GM18861 (cell line): Measurements from ENCODE around the gene ATG2A.

Experiments used
- ATAC-seq: cut with Tn5 transposase; IDR thresholded peaks from one replicate; pipeline ENCODE4 v1.9.1; 2021; ENCODE audit not compliant: unreplicated experiment

Gene ATG2A

DNA sequence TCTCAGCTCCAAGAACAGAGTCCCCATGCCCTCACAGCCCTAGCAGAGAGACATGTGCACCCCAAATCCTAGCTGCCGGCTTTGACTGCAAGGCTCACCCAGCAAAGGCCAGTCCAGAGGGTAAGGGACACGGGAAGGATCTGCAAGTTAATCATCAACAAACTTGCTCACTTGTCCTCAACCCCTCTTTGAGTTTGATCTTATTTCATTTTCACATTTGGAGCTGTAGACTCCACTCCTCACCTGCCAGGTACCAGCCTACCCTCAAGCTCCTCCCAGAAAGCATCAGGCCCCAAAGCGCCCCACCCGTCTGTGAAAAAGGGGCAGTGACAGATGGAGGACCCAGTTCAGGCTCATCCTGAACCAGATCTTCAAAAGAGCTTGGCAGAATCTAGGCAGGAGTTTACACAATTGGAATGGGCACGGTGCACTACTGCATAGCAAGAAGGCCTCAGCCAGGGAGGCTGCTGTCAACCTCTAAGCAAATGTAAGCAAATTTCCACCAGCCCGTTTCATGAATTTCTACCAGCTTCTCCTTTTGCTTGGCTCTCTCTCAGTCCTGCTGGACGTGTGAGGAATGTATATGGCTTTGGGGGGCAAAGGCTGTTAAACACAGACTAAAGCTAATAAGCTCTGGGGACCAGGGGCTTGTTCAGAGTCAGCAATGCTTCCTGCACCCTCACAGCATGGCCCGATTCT, 44.1 kb downstream of the ATG2A start:
- ATAC-seq = no peak

DNA sequence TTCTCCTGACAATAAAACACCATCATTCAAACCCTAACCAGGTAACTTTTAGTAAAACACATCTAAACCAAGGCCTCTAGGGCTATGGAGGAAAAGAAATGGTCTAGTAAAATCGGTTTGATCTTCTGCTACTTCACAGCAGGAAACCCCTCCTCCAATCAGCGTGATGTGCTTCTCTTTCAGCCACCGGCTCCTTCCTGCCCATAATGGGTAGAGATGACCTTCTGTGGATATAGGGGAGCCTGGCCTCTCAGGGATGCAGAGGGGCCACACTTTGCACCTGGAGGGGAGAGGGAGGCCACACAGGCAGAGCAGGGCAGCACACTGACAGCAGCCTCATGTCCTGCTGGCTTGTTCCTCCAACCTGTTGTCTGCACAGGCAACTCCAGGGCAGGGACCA, 45.5 kb downstream of the ATG2A start:
- ATAC-seq = no peak

DNA sequence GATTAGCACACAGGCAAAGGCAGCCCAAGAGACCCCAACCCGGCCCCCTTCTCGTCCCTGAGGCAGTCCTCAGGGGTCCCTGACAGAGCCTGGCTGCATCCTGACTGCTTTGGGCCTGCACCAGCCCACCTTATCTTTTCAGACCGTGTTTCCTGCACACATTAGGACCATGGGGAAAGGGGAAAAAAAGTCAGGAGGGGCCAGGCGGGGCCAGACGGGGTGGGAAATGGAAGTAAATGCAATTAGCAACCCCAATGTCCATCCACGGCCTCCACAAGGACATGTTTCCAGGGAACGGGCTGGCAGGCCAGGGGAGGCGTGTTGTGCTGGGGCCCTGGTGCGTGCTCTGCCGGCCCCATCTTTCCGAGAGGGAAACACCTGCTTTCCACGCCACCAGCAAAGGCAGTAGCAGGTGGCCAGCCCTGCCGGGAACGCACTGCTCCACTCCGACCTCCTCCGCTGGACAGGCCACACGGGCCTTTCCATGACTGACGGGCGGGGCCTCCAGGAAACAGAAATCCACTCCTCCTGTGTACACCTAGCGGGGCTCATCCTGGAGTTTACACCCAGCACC, 46.0 kb downstream of the ATG2A start:
- no peak for ATAC-seq

DNA sequence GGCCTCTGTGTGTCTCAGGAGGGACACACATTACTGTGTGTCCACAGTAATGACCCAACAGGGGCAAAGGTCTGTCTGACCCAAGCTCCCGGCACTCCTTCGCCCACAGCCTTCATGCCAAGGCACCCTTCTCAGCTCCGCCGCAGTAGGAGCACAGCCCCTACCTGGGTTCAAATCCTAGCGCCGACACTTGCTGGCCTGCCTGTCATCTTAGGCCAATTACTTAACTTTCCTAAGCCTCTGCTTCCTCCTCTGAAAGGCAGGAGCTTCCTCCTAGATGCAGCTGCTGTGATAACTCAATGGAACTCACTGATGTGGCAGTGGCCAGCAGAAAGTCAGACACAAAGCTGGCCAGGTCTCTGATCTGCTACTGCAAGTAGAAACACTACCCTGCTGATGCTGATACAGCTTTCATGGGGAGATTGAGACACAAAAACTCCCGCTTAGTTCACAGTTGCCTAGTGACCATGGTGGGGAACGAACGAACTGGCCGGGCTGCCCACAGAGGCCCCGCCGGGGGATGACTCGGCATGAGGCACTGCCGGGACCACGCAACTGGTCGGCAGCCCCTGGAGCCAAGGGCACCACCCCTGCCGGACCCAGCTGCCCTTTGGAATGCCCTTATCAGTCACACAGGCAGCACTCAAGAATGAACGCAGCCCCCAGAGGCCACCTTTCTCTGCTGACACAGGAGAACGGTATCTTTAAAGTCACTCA, 46.7 kb downstream of the ATG2A start:
- ATAC-seq = no peak

DNA sequence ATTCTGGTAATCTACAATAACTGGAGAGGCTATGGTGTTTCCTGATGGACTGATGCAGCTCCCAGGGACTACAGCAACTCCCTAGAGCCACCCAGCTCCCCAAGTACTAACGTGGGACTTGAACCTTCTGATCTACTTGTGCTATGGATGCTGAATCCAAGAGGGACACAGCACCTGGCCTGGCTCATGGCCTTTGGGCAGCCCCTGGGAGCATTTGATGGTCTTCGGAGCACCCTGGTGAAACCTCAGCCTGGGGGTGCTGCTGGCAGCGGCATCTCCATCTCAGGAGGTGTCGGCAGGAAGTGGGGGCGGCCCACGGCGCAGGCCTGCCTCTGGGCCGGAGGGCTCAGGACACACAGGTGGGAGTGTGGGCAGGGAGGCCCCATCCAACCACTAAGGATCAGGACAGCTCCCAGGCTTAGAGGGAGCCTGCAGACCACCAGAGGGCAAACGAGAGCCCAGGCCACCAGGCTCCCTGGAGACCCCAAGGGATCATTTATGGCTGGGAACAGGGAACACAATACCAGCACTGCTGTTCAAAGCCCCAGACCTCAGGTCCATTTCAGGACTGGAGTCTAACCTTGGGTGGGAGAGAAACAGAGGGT, 47.3 kb downstream of the ATG2A start:
- ATAC-seq = no peak

DNA sequence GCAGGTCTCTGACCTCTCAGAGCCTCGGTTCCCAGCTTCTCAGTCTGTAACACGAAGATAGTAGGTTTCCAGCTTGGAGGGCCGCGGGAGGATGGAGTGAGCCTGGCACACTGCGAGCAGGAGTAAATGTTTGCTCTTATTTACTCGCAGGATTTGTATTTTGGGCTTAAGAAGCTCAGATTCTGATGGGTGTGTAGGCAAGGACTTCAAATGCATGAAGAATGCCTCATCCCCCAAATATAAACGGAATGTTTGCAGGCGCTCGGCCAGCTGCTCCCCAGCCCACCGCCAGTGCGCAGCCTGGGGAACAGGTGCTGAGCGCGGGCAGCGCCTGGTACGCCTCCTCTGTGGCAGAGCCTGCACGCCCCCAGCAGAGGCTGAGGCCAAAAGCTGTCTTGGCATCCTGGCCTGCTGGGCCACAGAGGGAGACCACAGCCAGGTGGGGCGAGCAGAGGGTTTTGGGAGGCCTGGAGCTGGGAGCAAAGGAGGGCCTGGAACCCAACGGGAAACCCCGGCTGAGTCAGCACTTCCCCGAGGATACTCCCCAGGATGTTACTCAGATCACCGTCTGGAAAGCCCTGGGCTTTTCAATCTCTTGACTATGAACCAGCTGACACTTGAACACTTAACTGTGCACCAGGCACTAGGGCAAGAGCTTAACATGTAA, 48.0 kb downstream of the ATG2A start:
- no peak for ATAC-seq

DNA sequence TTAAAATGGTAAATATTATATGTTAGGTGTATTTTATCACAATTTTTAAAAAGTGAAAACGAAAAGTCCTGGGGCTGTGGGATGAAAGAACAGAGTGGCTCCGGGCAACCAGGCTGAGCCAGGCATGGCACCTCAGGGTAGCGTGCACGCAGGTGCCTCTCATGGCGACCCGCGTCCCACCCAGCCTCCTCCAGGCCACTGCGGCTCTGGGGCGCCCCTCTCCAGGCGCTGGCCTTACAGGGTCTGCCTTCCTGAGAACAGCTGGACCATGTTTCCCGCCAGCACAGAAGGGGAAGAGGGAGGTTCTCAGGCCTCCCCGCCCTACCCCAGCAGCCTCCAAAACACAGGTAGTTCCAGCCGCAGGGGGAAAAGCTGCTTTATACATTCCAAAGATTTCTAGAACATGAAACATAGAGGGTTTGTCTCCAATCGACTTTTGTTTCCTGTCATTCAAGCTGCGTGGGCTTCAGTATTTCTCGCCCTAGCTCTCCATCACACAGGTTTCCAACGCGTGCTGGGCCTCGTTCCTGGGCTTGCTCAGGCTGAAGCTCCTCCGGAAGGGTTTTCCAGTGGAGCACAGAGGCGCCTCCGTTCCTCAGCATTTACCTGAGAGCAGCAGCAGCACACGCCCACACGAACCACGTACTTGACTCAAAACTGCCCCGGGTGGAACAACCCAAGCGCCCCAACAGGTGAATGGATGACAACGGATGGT, 49.1 kb downstream of the ATG2A start:
- no peak for ATAC-seq

DNA sequence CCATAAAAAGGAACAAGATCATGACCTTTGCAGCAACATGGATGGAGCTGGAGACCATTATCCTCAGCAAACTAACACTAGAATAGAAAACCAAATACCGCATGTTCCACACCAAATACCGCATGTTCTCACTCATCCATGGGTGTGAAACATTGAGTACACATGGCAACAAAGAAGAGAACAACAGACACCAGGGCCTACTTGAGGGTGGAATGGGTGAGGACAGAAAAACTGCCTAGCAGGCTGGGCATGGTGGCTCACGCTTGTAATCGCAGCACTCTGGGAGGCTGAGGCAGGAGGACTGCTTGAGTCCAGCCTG, 50.9 kb downstream of the ATG2A start:
- ATAC-seq = no peak

DNA sequence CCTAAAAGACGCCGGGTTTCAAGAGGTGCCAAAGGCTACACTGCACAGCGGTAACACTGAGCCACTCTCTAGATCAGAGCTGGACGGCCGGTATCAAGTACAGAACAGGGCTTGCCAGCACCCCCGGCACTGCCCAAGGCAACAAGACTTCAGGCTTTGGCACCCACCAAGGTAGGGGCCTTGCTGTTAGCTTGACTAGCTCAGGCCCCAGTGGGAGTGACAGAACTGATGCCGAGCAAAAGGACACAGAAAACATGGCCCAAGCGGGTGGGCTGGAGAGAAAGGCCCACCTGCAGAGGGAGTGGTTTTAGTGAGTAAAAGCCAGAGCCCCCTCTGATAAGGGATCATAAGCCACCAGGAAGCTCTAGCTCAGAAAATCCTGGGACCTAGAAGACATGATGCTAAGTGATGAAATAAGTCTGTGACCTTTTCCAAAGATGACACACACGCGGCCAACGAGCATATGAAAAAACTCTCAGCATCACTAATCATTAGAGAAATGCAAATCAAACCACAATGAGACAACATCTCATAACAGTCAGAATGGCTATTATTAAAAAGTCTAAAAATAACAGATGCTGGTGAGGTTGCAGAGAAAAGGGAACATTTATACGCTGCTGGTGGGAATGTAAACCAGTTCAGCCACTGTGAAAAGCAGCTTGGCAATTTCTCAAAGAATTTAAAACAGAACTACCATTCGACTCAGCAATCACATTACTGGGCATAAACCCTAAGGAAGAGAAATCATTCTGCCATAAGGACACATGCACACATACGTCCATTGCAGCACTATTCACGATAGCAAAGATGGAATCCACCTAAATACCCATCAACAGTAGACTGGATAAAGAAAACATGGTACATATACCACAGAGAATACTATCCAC, 51.5 kb downstream of the ATG2A start:
- ATAC-seq = peak; percentile 40

DNA sequence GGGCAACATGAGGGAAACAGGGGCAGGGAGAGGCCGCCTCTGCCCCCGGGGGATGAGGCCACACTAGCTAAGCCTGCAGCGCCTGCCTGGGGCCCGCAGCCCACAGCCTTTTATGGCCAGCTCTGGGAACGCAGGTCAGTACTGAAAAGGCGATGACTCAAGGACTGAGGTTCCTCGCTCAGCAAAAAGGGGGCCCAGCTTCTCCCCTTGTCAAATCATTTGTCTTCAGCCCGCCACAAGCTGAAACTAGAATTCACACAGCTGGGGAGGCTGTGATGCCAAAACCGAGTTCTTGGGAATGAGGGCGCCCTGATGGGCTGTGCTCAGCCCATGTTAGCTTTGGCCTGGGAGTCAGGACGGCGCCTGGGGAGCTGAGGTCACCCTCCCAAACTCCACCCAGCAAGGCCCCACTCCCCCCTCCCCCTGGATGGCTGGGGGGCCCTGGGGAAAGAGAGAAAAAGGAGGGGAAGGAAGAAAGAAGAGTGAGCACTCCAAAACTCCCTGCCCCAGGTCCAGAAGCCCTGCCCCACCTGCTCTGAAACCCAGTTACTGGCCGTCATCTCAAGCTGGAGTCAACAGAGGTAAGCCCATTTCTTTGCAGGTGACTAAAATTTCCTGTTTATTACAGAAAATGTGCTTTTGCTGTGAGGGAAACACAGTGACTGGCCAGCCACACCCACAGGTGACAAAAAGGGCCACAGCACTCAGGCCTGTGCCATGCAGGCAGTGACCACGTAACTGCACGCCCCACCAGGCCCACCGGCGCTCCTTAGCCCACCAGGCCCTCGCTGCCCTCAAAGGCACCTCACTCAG, 52.3 kb downstream of the ATG2A start:
- peak; percentile 23 for ATAC-seq

DNA sequence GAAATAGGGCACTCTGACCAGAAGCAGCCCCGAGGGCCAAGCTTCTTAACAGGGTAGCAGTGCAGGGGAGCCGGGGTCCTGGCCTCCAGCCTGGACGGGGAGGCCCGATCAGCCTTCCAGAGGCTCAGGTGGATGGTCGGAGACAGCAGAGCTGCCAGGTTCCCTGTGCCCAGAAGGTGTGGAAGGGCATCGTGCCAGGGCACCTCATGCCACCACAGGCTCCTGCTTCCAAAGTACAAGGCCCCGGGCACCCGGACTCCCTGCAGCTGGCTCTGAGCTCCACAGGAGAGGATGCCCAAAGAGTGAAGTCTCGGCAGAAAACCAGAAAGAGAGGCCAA, 52.9 kb downstream of the ATG2A start:
- no peak for ATAC-seq

DNA sequence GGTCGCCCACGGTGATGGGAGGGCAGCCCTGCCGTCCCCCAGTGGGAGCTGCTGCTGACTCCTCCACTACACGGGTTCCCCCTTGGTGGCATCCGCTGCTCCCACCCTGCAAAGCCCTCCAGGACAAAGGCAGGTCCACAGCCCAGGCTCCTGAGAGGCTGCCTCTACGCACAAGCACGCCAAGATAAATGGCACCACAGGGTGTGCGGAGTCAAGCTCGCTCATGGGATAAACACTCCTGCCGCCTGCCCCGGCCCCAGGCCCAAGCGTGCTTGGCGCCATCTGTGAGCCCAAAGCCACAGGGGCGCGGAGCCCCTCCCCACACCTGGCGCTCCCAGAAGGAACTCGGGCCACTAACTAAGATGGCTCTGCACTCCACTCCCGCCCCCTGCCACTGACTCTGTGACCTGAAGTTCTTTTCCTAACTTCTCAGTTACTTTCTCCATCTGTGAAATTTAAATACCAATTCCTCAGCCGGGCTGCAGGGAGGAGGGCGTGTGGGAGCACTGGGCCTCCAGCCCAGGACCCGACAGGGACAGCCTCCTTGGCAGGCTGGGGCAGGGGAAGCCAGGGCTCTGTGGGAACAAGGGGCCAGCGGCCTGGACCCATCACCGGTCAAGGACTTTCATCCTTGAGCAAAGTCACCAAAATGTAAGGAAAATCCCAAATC, 53.5 kb downstream of the ATG2A start:
- no peak for ATAC-seq

DNA sequence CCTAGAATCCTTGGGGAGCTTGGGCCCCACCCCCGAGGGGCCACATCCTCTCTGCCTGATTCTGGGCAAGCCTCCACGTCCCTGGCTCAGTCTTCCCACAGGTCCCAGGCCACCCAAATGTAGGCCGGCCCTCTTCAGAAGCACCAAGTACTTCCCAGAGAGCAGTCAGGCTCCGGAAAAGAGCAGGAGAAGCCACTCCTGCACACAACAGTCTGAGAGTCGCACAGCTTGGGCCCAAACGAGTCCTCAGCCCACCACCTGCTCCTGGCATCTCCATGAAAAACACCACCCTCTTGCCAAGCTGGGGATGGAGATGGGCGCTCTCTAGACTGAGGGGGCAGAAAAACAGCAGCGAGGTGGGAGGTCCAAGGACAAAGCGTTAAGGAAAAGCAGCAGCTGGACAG, 54.0 kb downstream of the ATG2A start:
- ATAC-seq = no peak

DNA sequence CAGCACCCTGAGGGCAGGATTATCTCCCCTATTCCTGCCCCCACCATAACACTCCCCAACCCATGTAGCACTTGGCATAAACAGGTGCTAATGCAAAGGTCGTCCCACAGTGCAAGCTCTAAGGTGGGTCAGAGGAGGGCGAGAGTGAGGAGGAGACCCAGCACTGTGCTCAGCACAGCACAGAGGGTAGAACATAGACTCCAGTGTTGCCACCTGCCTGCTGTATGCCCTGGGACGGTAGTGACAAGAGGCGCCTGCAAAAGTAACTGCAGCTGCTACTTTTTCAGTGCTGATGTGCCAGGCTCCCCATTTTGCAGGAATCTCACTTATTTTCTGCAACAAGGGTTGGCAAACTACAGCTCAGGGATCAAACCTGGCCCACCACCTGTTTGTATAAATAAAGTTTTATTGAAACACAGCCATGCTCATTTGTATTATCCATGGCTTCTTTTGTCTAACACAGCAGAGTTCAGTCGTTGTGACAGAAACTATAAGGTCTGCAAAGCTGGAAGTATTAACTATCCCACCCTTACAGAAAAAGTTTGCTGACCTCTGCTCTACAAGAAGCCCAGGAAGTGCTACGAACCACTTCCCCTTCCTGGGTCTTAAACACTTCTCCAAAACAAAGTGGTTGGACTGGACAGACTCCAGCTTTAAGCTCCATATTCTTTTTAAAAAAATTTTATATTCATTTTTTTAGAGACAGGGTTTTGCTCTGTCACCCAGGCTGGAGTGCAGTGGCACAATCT, 55.6 kb downstream of the ATG2A start:
- no peak for ATAC-seq

DNA sequence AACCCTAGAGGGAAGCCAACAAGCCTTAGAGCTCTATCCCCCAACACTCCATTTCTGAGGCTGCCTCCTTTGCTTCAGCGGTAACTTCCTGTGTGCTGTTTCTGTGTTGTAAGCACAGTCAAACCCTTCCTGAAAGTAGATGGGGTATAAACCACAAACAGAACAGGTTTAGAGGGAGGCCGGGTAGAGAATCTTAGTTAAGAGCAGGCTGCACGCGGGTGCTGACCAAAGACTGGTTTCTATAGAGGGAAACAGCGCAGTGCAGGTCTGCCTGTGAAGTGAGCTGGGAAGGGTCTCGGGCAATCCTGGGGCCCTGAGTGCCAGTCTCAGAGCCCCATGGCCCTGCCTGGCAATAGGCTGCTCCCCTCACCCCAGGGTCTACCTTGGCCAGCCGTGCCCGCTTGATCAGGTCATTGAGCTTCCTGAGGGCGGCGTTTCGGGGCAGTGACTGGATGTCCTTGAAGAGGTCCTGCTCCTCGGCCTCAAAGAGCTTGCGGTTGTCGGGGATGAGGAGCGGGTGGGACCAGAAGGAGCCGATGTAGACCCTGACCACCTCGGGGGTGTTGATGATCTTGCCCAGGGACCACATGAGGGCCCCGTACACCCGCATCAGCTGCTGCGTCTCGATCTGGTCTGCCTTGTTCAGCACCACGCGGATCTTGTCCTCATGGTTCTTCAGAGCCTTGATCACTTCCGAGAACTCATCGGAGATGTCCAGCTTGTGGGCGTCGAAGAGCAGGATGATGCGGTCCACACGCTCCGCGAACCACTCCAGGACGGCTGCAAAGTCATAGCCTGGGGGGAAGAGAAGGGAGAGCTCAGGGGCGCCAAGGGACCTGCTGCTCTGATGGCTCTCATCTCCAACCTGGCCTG, 57.2 kb downstream of the ATG2A start:
- ATAC-seq = peak; percentile 73

DNA sequence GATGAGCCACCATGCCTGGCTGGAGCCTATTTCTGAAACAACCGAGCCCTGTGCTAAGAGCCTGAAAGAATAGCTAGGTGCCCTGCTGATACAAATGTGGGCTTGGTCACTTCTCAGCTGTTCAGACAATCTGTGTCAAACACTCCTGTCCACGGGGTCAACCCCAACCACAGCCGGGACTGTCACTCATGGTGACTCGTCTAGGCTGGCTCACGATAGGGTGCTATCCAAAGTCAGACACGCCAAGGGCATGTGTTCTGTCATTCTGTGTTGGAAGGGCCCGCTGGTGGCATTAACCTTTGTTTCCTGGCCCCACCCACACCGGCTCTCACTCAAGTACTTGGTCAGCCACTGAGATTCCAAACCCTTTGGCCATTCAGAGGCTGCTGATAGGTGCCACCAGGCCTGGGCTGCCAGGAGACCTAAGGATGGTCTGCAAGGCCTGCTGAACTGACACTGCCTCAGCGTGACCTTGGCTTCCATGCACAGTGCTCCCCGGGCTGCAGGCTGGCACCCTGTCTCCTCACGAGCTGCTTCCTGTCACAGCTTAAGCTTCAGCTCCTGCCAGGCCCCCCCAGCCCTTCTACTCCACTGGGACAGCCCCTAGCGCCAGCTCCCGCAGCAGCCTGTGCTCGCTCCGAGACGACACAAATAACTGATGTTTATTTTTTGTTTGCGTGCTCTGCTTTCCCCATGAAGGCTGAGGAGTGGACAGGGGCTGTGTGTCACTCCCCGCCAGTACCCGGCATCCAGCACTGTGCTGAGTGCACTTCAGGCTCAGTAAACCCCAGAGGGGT, 58.3 kb downstream of the ATG2A start:
- ATAC-seq = peak; percentile 9
